Measurements from ENCODE around the gene UBXN1.

UBXN1 gene

DNA sequence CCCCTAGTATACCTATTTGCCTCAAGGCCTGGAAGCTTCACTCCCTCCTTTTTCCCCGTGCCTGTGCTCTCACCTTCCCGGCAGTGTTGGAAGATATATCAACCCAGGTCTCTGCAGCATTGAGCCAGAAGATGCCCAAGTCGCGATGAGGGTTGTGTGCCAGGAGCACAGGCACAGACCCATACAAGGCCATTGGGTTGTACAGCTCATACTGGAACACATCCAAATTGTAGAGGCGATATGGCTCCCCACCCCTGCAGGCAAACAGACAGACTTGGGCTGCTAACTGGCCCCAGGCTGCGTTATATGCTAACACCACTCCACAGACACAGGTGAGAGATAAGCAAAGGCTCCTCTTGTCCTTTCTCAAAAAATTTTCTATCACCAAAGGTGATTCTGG lies 46.4 kb downstream of the UBXN1 start:
- DNase-seq: no peak

DNA sequence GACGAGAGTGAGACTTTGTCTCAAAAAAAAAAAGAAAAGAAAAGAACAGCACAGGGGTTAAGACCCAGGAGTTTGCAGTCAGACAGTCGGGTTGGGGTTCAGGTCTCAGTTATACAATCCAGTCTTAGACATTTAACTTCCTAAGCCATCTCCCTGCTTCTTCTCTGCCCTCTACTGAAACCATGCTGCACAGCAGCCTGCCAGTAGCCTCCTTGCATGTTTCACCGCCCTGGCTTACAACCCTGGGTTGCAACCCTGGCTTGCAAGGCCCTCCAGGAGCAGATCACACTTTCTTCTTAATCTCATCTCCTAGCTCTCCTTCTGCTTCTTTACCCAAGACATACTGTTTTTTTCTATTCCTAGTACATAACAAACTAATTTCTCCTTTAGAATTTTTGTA lies 51.2 kb downstream of the UBXN1 start:
- DNase-seq: no peak
